CD4-positive, alpha-beta T cell (primary cell): ENCODE results near the gene FOXJ3. TPM values are rescaled to one million over a fixed set of nuclear protein-coding genes. Genes with fewer than 3 reads are reported as not detected.

Experiments used
- ATAC-seq: fragments of 200-7000 bp; cut with Tn5 transposase; one replicate; pipeline ENCODE4 v1.10.0; 2022; ENCODE audit warnings: mild to moderate bottlenecking; ENCODE audit not compliant: poor library complexity
- CTCF ChIA-PET: fragments of 350-600 bp; sonication (Branson Sonifier 250); formaldehyde crosslinking; loops from one replicate; lab custom pipeline; 2021; ENCODE audit warnings: antibody characterized with exemption, inconsistent platforms; lab: Charles Lee
- POLR2A ChIA-PET: fragments of 350-600 bp; sonication (Branson Sonifier 250); formaldehyde crosslinking; loops from one replicate; lab custom pipeline; 2021; ENCODE audit warnings: antibody characterized with exemption, inconsistent platforms; lab: Charles Lee
- DNase-seq, 14 experiments: peaks; one replicate each; pipeline ENCODE4 v3.0.0-alpha.2; 2013 to 2020; ENCODE audit warnings: mixed read lengths in 2 of 14
- H3K27ac ChIP-seq, 2 donors: one replicate each; pipeline versions ENCODE4 v1.5.1 to v1.7.0; 2013; ENCODE audit warnings: low read length in 2 of 2, low read depth in 1 of 2, mild to moderate bottlenecking in 1 of 2
- H3K27me3 ChIP-seq, 2 experiments: 1 replicate in 1 of 2; 2 replicates in 1 of 2; pipeline versions ENCODE4 v1.6.1 to v1.7.0; 2013; ENCODE audit warnings: low read length in 2 of 2, control low read depth in 1 of 2, mild to moderate bottlenecking in 1 of 2, moderate library complexity in 1 of 2; ENCODE audit not compliant: insufficient read depth in 2 of 2, control insufficient read depth in 1 of 2
- H3K36me3 ChIP-seq: one replicate; pipeline ENCODE4 v1.6.1; 2013; ENCODE audit warnings: low read length, control low read depth; ENCODE audit not compliant: insufficient read depth
- H3K4me1 ChIP-seq: one replicate; pipeline ENCODE4 v1.6.1; 2013; ENCODE audit warnings: low read length, control low read depth; ENCODE audit not compliant: insufficient read depth
- H3K4me3 ChIP-seq: one replicate; pipeline ENCODE4 v1.5.1; 2013; ENCODE audit warnings: mild to moderate bottlenecking, low read length, moderate library complexity
- H3K9me3 ChIP-seq, 2 experiments: 1 replicate in 1 of 2; 2 replicates in 1 of 2; pipeline versions ENCODE4 v1.6.1 to v1.7.0; 2013; ENCODE audit warnings: low read length in 2 of 2, mild to moderate bottlenecking in 2 of 2, control low read depth in 1 of 2, moderate library complexity in 1 of 2; ENCODE audit not compliant: control insufficient read depth in 1 of 2, insufficient read depth in 1 of 2
- H3K27ac Mint-ChIP-seq: one replicate; pipeline ENCODE4 v1.8.0; 2020; ENCODE audit warnings: mixed read lengths
- H3K27me3 Mint-ChIP-seq: one replicate; pipeline ENCODE4 v1.8.0; 2021; ENCODE audit warnings: mixed read lengths
- H3K36me3 Mint-ChIP-seq: one replicate; pipeline ENCODE4 v1.8.0; 2021; ENCODE audit warnings: low read depth, mixed read lengths
- H3K4me1 Mint-ChIP-seq: one replicate; pipeline ENCODE4 v1.8.0; 2021; ENCODE audit warnings: low read depth, mixed read lengths
- H3K4me3 Mint-ChIP-seq: one replicate; pipeline ENCODE4 v1.8.0; 2020; ENCODE audit warnings: mild to moderate bottlenecking, mixed read lengths
- H3K9me3 Mint-ChIP-seq: one replicate; pipeline ENCODE4 v1.8.0; 2020; ENCODE audit warnings: mixed read lengths
- intact Hi-C, 2 experiments: fragments of 100-400 bp; cut with DNase I in 1 of 2; cut with micrococcal nuclease in 1 of 2; formaldehyde crosslinking; loops; one replicate each; pipeline versions ENCODE4 v1.15.1 to v1.9.0; 2023 to 2025; cut with DNase I, micrococcal nuclease
- total RNA-seq, 174 experiments: library from RNA in 2 of 174; stranded (reverse) in 2 of 174; gene quantifications; one replicate each; pipeline ENCODE4 v1.2.3 and lab custom pipeline; 2021 to 2026
- TF ChIP-seq, protein P1 (sequence below): fragments of 200-600 bp; IDR thresholded peaks from one replicate; pipeline ENCODE4 v1.8.0; 2022; ENCODE audit warnings: antibody characterized with exemption, mild to moderate bottlenecking

Gene FOXJ3
- total RNA-seq, 2 experiments from 2014 or later, result 73.1 to 74.9 TPM

DNA sequence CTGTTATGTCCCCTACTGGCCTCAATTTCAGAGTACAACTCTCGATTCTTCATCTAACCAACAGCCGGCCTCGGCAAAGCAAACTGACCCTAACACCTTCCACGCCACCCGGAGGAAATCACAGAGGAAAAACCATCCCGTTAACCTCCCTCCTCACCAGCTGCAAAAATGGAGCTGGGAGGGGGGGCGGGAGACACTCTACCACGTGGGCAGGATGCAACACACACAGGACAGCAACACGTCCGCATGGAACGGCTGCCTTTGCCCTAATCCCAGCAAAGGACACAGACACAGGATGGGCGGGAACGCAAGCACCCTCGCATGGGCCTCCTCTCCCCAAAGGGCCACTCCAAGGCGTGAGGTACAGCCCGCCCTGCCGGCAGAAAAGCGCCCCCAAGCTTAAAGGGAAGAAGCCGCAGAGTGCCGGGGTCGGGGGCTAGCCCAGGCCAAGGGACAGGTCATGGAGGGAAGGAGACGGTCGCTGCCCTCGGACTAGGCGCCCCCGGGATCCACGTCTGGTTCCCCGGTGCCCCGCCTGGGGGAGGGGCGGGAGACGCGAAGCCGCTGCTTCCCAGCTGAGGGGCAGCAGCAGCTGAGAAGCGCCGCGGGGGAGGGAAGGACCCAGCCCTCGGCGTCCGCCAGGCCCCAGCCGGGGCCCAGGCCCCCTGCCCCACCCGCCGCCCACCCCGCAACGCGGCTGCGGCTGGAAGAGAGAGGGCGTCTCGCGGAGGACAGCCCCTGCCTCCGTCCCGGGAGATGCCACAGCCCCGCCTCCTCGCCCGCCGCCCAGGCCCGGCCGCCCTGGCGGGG, 590 bp downstream of the FOXJ3 start:
- Histone ChIP-seq H3K4me1 (peaks cover 19% of the 10 kb centered on the region), H3K36me3 (no peaks in the 10 kb centered on the region), H3K9me3 (no peaks in the 10 kb centered on the region), H3K27me3 (no peaks in the 10 kb centered on the region), H3K27ac (peak overlapping the region; percentile 31 to 86), H3K4me3 (peak overlapping the region; percentile 88)
- Mint-ChIP-seq H3K27me3 (no peaks in the 10 kb centered on the region), H3K4me1 (peaks cover 63% of the 10 kb centered on the region), H3K4me3 (peak overlapping the region; percentile 97), H3K27ac (peak overlapping the region; percentile 83), H3K9me3 (no peaks in the 10 kb centered on the region), H3K36me3 (peaks cover 17% of the 10 kb centered on the region)
- DNase-seq (peak in 10 of 14 experiments; percentile 10 to 44 (median 17)), ATAC-seq (peak; percentile 43)
- TF ChIP-seq, protein P1, sequence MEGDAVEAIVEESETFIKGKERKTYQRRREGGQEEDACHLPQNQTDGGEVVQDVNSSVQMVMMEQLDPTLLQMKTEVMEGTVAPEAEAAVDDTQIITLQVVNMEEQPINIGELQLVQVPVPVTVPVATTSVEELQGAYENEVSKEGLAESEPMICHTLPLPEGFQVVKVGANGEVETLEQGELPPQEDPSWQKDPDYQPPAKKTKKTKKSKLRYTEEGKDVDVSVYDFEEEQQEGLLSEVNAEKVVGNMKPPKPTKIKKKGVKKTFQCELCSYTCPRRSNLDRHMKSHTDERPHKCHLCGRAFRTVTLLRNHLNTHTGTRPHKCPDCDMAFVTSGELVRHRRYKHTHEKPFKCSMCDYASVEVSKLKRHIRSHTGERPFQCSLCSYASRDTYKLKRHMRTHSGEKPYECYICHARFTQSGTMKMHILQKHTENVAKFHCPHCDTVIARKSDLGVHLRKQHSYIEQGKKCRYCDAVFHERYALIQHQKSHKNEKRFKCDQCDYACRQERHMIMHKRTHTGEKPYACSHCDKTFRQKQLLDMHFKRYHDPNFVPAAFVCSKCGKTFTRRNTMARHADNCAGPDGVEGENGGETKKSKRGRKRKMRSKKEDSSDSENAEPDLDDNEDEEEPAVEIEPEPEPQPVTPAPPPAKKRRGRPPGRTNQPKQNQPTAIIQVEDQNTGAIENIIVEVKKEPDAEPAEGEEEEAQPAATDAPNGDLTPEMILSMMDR, result peak; percentile 26
- ChIA-PET CTCF (interaction anchor here (0.7 to 1.5 kb wide), 5 partner anchors 9 to 46 kb away, joined by 3 to 5 read pairs (median 3); no protein-coding TSS in a partner anchor), POLR2A (interaction anchor here (0.7 to 4.9 kb wide), 9 partner anchors 9 to 482 kb away, joined by 3 to 31 read pairs (median 3); partner anchors contain the start of gene PPIH)
- intact Hi-C loops, result loop anchor here (2.0 to 10.0 kb wide), 12 partner anchors 14 to 838 kb away; partner anchors contain the start of genes YBX1 (in 2 of the 2), CCDC30 (in 1 of the 2), CFAP57 (in 1 of the 2) and EBNA1BP2 (in 1 of the 2)

DNA sequence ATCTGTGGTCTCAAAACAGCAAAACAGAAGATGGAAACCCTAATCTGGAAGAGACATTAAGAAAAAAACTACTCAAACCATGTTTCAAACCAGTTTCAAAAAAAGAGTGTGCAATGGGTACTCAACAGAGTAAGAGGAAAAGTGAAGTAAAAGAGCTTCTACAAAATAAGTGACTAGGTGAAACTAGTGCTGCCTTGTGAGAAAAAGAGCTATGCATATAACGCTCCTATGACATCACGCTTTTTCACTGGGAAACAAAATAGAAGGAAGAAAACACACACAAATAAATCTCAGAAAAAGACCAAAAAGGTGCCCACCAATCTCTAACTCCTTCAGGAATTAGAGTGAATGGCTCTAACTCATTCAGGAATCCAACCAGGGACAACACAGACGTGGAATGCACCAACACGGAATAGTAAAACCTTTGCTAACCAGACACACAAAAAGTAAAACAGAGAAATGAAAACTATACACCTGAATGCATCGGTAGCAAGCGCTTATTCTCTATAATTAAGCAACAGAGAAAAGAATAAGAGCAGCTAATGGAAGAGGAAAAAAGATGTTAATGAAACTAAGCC, 1.3 kb downstream of the FOXJ3 start:
- intact Hi-C loops, result loop anchor here (2.0 to 10.0 kb wide), 8 partner anchors 13 to 621 kb away; partner anchors contain the start of genes CCDC30 (in 1 of the 2), HIVEP3 (in 1 of the 2), PPCS (in 1 of the 2) and SLC2A1 (in 1 of the 2)
- Histone ChIP-seq H3K4me1 (peaks cover 20% of the 10 kb centered on the region), H3K9me3 (no peaks in the 10 kb centered on the region), H3K27ac (peak overlapping the region in 1 of 2 donors; percentile 31), H3K27me3 (no peaks in the 10 kb centered on the region), H3K36me3 (no peaks in the 10 kb centered on the region), H3K4me3 (peak overlapping the region; percentile 88)
- Mint-ChIP-seq H3K4me3 (peak overlapping the region; percentile 97), H3K4me1 (peaks cover 70% of the 10 kb centered on the region), H3K27ac (peak overlapping the region; percentile 83), H3K36me3 (peaks cover 17% of the 10 kb centered on the region), H3K27me3 (no peaks in the 10 kb centered on the region), H3K9me3 (no peaks in the 10 kb centered on the region)
- TF ChIP-seq, protein P1, result no peak
- no peak for ATAC-seq
- no peak for DNase-seq
- ChIA-PET POLR2A (interaction anchor here (0.8 to 4.9 kb wide), 8 partner anchors 11 to 483 kb away, joined by 3 to 31 read pairs (median 3); partner anchors contain the start of genes PPCS and PPIH), CTCF (interaction anchor here (0.7 to 1.5 kb wide), 4 partner anchors 9 to 45 kb away, joined by 3 to 5 read pairs (median 3); no protein-coding TSS in a partner anchor)

DNA sequence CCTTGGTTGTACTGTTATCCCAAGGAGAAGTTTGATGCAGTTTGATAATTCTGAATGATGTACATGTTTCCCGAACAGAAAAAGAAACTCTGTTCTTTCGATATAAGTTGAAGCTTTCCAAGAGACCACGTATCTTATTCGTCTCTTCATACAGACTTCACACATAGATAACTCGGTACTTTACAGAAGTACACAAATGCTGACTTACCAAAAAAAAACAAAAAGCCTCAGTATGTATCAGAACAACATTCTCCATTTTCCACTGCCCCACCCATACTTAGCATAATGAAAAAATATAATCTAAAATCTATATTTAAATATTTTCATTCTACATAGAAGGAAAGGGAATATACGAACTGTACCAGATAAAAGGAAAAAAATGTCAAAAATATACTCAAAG, 2.2 kb downstream of the FOXJ3 start:
- peaks cover 79% of the 10 kb centered on the region for H3K4me1 Mint-ChIP-seq
- Histone ChIP-seq H3K27ac (no peak overlapping the region), H3K4me3 (no peak overlapping the region), H3K36me3 (no peaks in the 10 kb centered on the region), H3K4me1 (peaks cover 25% of the 10 kb centered on the region), H3K27me3 (no peaks in the 10 kb centered on the region), H3K9me3 (no peaks in the 10 kb centered on the region)
- peaks cover 17% of the 10 kb centered on the region for H3K36me3 Mint-ChIP-seq
- intact Hi-C loops, result loop anchor here (10.0 kb wide), 4 partner anchors 158 to 622 kb away; partner anchors contain the start of genes HIVEP3 (in 1 of the 2) and SLC2A1 (in 1 of the 2)
- H3K27ac Mint-ChIP-seq, result peak overlapping the region; percentile 83
- peak overlapping the region; percentile 97 for H3K4me3 Mint-ChIP-seq
- H3K27me3 Mint-ChIP-seq, result no peaks in the 10 kb centered on the region
- H3K9me3 Mint-ChIP-seq, result no peaks in the 10 kb centered on the region
- ChIA-PET POLR2A (interaction anchor here (1.2 to 4.9 kb wide), 3 partner anchors 14 to 434 kb away, joined by 3 to 31 read pairs (median 4); partner anchors contain the start of genes C1orf50, P3H1 and PPCS), CTCF (interaction anchor here (1.2 to 1.4 kb wide), 3 partner anchors 39 to 160 kb away, joined by 3 to 5 read pairs (median 4); no protein-coding TSS in a partner anchor)
- TF ChIP-seq, protein P1, result no peak
- DNase-seq (no peak), ATAC-seq (no peak)
